GM10248 (cell line): ENCODE results near the gene SOD1.

Experiments used
- CTCF ChIA-PET: fragments of 300-600 bp; sonication (Branson Sonifier 250); formaldehyde crosslinking; extraction: SDS; loops from one replicate; lab custom pipeline; 2021; ENCODE audit warnings: antibody characterized with exemption; lab: Yijun Ruan, JAX
- POLR2A ChIA-PET: fragments of 350-650 bp; sonication (Branson Sonifier 250); formaldehyde crosslinking; extraction: SDS; loops from one replicate; lab custom pipeline; 2020; ENCODE audit warnings: antibody characterized with exemption; lab: Yijun Ruan, JAX
- DNase-seq: peaks from one replicate; pipeline ENCODE4 v3.0.0; 2012; ENCODE audit errors: extremely low spot score
- CTCF ChIP-seq: IDR thresholded peaks from 2 replicates; pipeline ENCODE4 v1.5.1; 2012; ENCODE audit warnings: mild to moderate bottlenecking, low read depth; ENCODE audit errors: extremely low read depth, missing control alignments, control extremely low read depth

SOD1 gene

DNA sequence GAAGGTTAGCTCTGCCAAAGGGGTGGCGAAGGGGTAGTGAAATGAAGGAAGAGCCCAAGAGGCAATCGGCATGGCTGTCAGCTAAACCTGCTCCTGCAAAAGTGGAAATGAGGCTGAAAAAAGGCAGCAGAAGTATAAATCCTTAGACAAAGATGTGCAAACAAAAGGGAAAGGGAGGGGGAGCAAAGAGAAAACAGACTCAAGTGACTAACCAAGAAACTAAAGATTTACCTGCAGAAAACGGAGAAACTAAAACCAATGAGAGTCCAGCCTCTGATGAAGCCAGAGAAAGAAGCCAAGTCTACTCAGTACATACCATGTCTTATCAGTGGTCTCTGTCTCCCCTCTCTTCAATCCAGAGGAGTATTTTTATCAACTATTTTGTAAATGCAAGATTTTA, 47.1 kb downstream of the SOD1 start:
- TF ChIP-seq CTCF: no peak
- ChIA-PET POLR2A (no interaction called here), CTCF (no interaction called here)
- no peak for DNase-seq

GRCh38 chr21:31707499-31707898, 48.0 kb downstream of the SOD1 start:
- CTCF ChIA-PET: no interaction called here
- TF ChIP-seq CTCF: no peak
- DNase-seq: no peak
- POLR2A ChIA-PET: no interaction called here

GRCh38 chr21:31708541-31708940, 49.0 kb downstream of the SOD1 start:
- TF ChIP-seq CTCF: no peak
- DNase-seq: no peak
- POLR2A ChIA-PET: no interaction called here
- CTCF ChIA-PET: interaction anchor here (1.1 kb wide), 1 partner anchor 11 kb away, joined by 3 read pairs; no protein-coding TSS in a partner anchor

GRCh38 chr21:31710586-31710985, 51.1 kb downstream of the SOD1 start:
- ChIA-PET POLR2A (no interaction called here), CTCF (no interaction called here)
- DNase-seq: no peak
- TF ChIP-seq CTCF: no peak

DNA sequence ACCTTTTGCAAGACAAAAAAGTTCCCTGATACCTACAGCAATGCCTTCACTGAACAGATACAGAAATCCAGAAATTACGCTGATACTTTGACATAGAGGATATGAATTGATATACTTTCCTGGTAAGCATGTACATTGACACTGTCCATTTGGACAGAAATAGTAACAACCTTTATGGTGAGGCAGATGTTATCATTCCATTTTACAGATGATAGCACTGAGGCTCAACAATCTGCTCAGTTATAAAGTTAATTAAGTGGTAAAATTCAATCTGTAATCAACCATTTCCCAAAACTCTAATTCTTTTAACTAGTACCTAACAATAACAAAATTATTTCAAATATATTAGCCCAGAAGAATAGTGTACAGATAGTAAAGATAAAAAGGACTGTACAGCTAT, 51.8 kb downstream of the SOD1 start:
- DNase-seq: no peak
- CTCF ChIA-PET: no interaction called here
- POLR2A ChIA-PET: interaction anchor here (0.7 kb wide), 1 partner anchor 33 kb away, joined by 6 read pairs; no protein-coding TSS in a partner anchor
- TF ChIP-seq CTCF: no peak

- POLR2A ChIA-PET: interaction anchor here (0.7 kb wide), 1 partner anchor 34 kb away, joined by 6 read pairs; no protein-coding TSS in a partner anchor
These were observed 52.3 kb downstream of the SOD1 start for GRCh38 chr21:31711745-31712285.

More at GRCh38 chr21:31711745-31712285, 52.3 kb downstream of the SOD1 start:
- no peak for DNase-seq
- CTCF ChIA-PET: no interaction called here
- no peak for TF ChIP-seq CTCF
